ENCODE data around the gene BANP. TPM values are rescaled to one million over a fixed set of nuclear protein-coding genes. Genes with fewer than 3 reads are reported as not detected.
A peak's percentile ranks its signal among the peaks of the same experiment; 100 is the strongest.
"Not testable (repeated sequence)": the region's sequence is repeated elsewhere in the genome, so short reads cannot be mapped to it uniquely, and the experiment has no call there.

Gene BANP, protein sequence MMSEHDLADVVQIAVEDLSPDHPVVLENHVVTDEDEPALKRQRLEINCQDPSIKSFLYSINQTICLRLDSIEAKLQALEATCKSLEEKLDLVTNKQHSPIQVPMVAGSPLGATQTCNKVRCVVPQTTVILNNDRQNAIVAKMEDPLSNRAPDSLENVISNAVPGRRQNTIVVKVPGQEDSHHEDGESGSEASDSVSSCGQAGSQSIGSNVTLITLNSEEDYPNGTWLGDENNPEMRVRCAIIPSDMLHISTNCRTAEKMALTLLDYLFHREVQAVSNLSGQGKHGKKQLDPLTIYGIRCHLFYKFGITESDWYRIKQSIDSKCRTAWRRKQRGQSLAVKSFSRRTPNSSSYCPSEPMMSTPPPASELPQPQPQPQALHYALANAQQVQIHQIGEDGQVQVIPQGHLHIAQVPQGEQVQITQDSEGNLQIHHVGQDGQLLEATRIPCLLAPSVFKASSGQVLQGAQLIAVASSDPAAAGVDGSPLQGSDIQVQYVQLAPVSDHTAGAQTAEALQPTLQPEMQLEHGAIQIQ
- total RNA-seq (2022), result 47.5 and 49.6 TPM in 2 replicates
- Bru-seq, nascent RNA, result percentile 64 among the genes with signal in this experiment
- percentile 74 among the genes with signal in this experiment for BruChase-seq, experiment 1, labeled RNA remaining after a 6-hour chase
- percentile 73 among the genes with signal in this experiment for BruChase-seq, experiment 2, labeled RNA remaining after a 2-hour chase
- long read RNA-seq, partial matches to known transcripts, result 6 of 31 reads
- long read RNA-seq, other reads (novel, unspliced or antisense), result 23 of 31 reads

DNA sequence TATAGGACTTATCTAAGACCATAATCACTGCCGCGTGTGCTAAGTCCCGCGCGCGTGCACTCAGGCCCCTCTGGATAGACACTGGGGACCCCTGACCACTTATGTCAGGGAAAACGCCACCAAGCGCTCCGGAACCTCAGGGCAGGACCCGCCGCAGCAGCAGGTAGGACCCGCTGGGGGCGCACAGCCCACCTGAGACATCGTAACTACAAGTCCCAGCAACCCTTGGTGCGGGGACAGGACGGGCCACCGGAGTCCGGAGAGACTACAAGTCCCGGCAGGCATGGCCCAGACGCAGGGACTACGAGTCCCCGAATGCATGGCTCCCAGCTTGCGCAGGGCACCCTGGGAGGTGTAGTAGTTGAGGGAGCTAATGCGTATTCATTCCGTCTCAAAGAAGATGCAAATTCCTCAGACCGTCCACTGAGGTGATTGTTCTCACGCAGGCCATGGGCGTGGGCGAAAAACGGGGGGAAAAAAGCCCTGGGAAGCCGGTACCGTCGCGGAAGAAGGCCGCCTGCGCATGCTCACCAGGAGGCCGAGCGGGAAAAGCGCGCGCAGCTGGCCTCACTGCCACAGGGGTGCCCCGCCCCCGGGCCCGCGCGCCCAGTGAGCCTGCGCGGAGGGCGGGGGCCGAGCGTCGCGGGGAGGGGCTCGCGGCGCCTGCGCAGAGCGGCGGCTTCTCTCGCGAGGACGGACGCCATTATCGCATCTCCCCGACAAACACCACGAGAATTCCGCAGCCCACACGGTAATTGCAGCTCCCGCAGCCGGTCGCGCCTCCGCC is at the start of gene BANP:
Gene BANP (plus strand): TSS at position 670 of the 787 bp plus-strand sequence. CDS start 23,682 bp downstream, outside the sequence.
- BruUV-seq (replicated peaks), result no TSS peak
- TF ChIP-seq, protein P1, sequence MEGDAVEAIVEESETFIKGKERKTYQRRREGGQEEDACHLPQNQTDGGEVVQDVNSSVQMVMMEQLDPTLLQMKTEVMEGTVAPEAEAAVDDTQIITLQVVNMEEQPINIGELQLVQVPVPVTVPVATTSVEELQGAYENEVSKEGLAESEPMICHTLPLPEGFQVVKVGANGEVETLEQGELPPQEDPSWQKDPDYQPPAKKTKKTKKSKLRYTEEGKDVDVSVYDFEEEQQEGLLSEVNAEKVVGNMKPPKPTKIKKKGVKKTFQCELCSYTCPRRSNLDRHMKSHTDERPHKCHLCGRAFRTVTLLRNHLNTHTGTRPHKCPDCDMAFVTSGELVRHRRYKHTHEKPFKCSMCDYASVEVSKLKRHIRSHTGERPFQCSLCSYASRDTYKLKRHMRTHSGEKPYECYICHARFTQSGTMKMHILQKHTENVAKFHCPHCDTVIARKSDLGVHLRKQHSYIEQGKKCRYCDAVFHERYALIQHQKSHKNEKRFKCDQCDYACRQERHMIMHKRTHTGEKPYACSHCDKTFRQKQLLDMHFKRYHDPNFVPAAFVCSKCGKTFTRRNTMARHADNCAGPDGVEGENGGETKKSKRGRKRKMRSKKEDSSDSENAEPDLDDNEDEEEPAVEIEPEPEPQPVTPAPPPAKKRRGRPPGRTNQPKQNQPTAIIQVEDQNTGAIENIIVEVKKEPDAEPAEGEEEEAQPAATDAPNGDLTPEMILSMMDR (IDR thresholded peaks at IDR 0.05; ENCODE audit: unreplicated experiment), result peak; percentile 70
- Mint-ChIP-seq H3K9me3 (ENCODE audit: low read depth, unreplicated experiment) (no peaks in the 10 kb centered on the region), H3K27me3 (ENCODE audit: unreplicated experiment) (no peaks in the 10 kb centered on the region), H3K4me3 (ENCODE audit: low read depth, unreplicated experiment) (peak within 1 kb of the TSS; percentile 97), H3K36me3 (ENCODE audit: insufficient read depth, unreplicated experiment) (peaks cover 52% of the 10 kb centered on the region), H3K4me1 (ENCODE audit: low read depth, unreplicated experiment) (peaks cover 50% of the 10 kb centered on the region), H3K27ac (ENCODE audit: unreplicated experiment) (peak within 1 kb of the TSS; percentile 96)
- CTCF ChIA-PET, result interaction anchor here (1.0 to 1.2 kb wide), 2 partner anchors 80 to 172 kb away, joined by 3 read pairs; no protein-coding TSS in a partner anchor
- DNase-seq, result peak; percentile 99
- intact Hi-C loops (cut with micrococcal nuclease; ENCODE audit: unreplicated experiment), result no loop called here

DNA sequence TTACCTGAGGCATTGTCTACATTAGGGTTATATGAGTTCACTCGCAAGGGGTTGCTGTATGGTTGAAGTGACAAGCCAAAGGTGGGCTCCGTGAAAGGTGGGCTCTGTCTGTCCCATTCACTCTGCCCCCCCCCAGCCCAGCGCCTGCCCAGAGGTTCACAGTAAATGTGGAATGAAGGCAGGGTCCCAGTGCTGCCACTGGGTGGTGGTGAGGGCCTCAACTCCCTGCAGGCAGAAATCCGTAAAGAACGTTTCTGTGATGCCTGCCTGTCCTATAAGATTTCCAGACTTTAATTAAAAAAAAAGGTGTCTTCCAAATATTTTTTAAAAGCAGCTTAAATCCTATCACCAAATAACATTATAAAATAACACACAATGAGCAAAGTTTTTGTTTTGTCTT is 46.3 kb upstream of the BANP start:
- H3K4me3 Mint-ChIP-seq (ENCODE audit: low read depth, unreplicated experiment); CTCF ChIA-PET; H3K9me3 Mint-ChIP-seq (ENCODE audit: low read depth, unreplicated experiment); H3K27ac Mint-ChIP-seq (ENCODE audit: unreplicated experiment); DNase-seq; H3K27me3 Mint-ChIP-seq (ENCODE audit: unreplicated experiment); H3K36me3 Mint-ChIP-seq (ENCODE audit: insufficient read depth, unreplicated experiment); BruUV-seq (replicated peaks): not testable (repeated sequence)
- intact Hi-C loops (cut with micrococcal nuclease; ENCODE audit: unreplicated experiment), result loop anchor here (5.0 kb wide), 1 partner anchor 33 kb away; no protein-coding TSS in a partner anchor
- peaks cover 30% of the 10 kb centered on the region for H3K4me1 Mint-ChIP-seq (ENCODE audit: low read depth, unreplicated experiment)

DNA sequence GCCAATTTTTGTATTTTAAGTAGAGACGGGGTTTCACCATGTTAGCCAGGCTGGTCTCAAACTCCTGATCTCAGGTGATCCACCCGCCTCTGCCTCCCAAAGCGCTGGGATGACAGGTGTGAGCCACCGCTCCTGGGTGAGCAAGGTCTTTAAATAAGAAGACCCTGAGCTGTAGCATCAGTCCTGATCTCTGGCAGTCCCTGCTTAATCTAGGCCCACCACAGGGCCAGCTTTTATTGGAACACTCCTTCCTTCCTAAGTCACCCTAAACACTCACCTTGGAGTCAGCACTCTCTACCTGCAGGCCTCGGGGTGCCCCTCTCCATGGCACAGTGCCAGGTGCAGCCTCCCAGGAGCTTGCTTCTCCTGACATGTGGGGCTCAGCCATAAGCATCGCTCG is 45.7 kb upstream of the BANP start:
- H3K36me3 Mint-ChIP-seq (ENCODE audit: insufficient read depth, unreplicated experiment); H3K27me3 Mint-ChIP-seq (ENCODE audit: unreplicated experiment); DNase-seq; H3K4me3 Mint-ChIP-seq (ENCODE audit: low read depth, unreplicated experiment); CTCF ChIA-PET; BruUV-seq (replicated peaks); H3K27ac Mint-ChIP-seq (ENCODE audit: unreplicated experiment); H3K9me3 Mint-ChIP-seq (ENCODE audit: low read depth, unreplicated experiment): not testable (repeated sequence)
- intact Hi-C loops (cut with micrococcal nuclease; ENCODE audit: unreplicated experiment), result loop anchor here (5.0 kb wide), 1 partner anchor 33 kb away; no protein-coding TSS in a partner anchor
- H3K4me1 Mint-ChIP-seq (ENCODE audit: low read depth, unreplicated experiment), result peaks cover 25% of the 10 kb centered on the region

DNA sequence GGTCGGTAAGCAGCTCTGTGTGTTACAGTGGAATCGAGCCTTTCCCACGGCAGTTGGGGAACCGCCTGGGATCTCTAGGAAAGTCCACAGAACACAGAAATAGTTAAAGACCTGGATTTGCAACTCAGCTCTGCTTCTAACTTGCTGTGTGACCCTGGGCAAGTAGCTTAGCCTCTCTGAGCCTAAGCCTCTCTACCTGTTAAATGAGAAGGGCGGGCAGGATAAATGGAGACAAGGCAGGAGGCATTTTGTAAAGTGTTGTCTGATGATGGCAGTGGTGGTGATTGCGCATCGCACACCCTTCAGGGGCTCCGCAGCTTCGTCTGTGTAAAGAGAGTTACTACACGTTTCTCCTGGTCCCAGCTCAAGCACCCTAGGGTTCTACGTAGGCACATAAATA is 43.1 kb upstream of the BANP start:
- DNase-seq; H3K4me3 Mint-ChIP-seq (ENCODE audit: low read depth, unreplicated experiment); H3K27ac Mint-ChIP-seq (ENCODE audit: unreplicated experiment); H3K36me3 Mint-ChIP-seq (ENCODE audit: insufficient read depth, unreplicated experiment); H3K9me3 Mint-ChIP-seq (ENCODE audit: low read depth, unreplicated experiment); CTCF ChIA-PET; BruUV-seq (replicated peaks): not testable (repeated sequence)
- peaks cover 11% of the 10 kb centered on the region for H3K4me1 Mint-ChIP-seq (ENCODE audit: low read depth, unreplicated experiment)
- intact Hi-C loops (cut with micrococcal nuclease; ENCODE audit: unreplicated experiment), result loop anchor here (2.0 to 5.0 kb wide), 2 partner anchors 36 to 129 kb away; no protein-coding TSS in a partner anchor
- peaks cover 13% of the 10 kb centered on the region for H3K27me3 Mint-ChIP-seq (ENCODE audit: unreplicated experiment)

DNA sequence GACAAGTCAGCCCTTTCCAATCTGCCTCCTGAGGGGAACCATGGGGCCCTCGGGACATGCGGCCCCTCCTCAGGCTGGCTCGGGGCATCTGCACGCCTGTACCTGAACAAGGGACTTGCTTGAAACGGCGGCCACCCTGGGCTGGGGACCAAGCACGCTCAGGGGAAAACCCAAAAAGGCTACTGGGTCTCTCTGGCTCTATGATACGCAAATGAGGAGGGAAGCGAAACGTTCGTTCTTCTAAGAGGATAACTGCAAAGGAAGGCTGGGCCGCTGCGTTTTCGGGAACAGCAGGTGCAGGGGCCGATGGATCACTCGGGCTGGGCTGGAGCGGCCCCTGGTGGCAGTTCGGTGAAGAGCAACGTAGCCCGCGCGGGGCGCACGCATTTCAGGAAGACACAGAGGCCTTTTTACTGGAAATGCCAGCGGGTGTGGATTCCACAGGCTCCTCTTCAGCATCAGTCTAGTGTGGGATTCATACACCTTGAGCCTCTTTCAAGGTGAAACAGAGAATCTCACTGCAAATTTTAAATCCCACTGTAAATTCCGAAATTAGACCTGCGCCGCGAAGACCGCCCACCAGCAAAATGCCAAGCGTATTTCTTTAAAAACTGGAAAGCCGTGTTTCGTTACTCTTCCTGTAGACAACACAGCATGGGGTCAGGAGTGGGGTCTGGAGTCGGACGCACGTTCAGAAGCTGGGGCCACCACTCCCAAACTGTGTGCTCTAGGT is 41.9 kb upstream of the BANP start:
- intact Hi-C loops (cut with micrococcal nuclease; ENCODE audit: unreplicated experiment), result loop anchor here (2.0 to 5.0 kb wide), 2 partner anchors 37 to 131 kb away; no protein-coding TSS in a partner anchor
- CTCF ChIA-PET, result interaction anchor here (1.2 to 1.5 kb wide), 2 partner anchors 38 to 130 kb away, joined by 4 to 5 read pairs; no protein-coding TSS in a partner anchor
- not testable (repeated sequence) for H3K9me3 Mint-ChIP-seq (ENCODE audit: low read depth, unreplicated experiment); H3K36me3 Mint-ChIP-seq (ENCODE audit: insufficient read depth, unreplicated experiment); H3K4me3 Mint-ChIP-seq (ENCODE audit: low read depth, unreplicated experiment); BruUV-seq (replicated peaks)
- H3K27me3 Mint-ChIP-seq (ENCODE audit: unreplicated experiment), result peaks cover 26% of the 10 kb centered on the region
- peaks cover 11% of the 10 kb centered on the region for H3K4me1 Mint-ChIP-seq (ENCODE audit: low read depth, unreplicated experiment)
- peak overlapping the region; percentile 4 for H3K27ac Mint-ChIP-seq (ENCODE audit: unreplicated experiment)
- TF ChIP-seq, protein P1 (IDR thresholded peaks at IDR 0.05; ENCODE audit: unreplicated experiment), result peak; percentile 88
- DNase-seq, result peak; percentile 94

DNA sequence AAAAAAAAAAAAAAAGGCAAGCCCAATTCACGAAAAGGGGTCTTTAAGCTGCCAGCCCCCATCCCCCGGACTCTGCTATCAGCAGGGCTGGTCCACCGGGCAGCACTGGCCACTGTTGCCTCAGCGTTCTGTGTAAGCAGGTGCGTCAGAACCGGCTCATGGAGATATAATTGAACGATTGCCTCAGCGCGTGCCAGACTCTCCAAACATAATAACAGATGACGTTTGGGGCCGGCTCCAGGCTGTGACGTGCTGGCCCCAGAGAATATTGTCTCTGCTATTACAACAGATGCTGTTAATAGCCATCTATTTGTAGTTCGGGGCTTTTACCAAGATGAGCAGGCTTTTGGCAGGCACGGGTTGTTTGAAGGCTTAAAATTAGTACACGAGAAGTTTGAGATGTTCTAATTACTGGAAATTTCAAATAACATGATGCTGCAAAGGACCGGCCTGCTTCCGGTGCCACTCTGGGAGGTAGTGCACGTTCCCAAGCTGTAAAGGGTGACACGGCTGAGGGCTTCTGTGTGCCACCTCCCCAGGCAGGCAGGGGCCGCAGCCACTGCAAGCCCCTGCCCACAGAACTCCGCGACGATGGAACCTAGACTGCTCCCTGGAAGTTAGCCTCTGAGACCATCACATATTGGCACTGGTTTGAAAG is 40.0 kb upstream of the BANP start:
- H3K27ac Mint-ChIP-seq (ENCODE audit: unreplicated experiment); H3K9me3 Mint-ChIP-seq (ENCODE audit: low read depth, unreplicated experiment); H3K4me3 Mint-ChIP-seq (ENCODE audit: low read depth, unreplicated experiment); intact Hi-C loops (cut with micrococcal nuclease; ENCODE audit: unreplicated experiment); BruUV-seq (replicated peaks): not testable (repeated sequence)
- peak; percentile 20 for DNase-seq
- Mint-ChIP-seq H3K36me3 (ENCODE audit: insufficient read depth, unreplicated experiment) (peaks cover 10% of the 10 kb centered on the region), H3K27me3 (ENCODE audit: unreplicated experiment) (peaks cover 45% of the 10 kb centered on the region), H3K4me1 (ENCODE audit: low read depth, unreplicated experiment) (peaks cover 11% of the 10 kb centered on the region)
- CTCF ChIA-PET, result interaction anchor here (1.5 kb wide), 1 partner anchor 40 kb away, joined by 4 read pairs; no protein-coding TSS in a partner anchor

DNA sequence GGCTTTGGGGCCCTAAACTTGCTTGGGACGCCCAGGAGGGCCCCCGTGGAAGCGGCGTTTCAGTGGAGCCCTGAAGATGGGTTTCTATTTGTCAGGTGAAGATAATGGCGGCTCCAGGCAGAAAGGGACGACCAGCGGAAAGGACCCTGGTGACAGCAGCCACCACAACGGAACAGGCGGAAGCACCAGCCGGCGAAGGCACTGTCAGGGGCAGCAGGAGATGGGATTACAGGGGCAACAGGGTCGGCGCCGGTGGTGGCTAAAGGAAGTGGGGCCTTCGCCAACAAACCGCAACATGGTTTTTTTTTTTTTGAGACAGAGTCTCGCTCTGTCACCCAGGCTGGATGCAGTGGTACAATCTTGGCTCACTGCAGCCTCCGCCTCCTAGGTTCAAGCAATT is 38.5 kb upstream of the BANP start:
- BruUV-seq (replicated peaks); CTCF ChIA-PET; DNase-seq; H3K9me3 Mint-ChIP-seq (ENCODE audit: low read depth, unreplicated experiment); H3K27ac Mint-ChIP-seq (ENCODE audit: unreplicated experiment); intact Hi-C loops (cut with micrococcal nuclease; ENCODE audit: unreplicated experiment); H3K4me3 Mint-ChIP-seq (ENCODE audit: low read depth, unreplicated experiment): not testable (repeated sequence)
- Mint-ChIP-seq H3K27me3 (ENCODE audit: unreplicated experiment) (peaks cover 59% of the 10 kb centered on the region), H3K4me1 (ENCODE audit: low read depth, unreplicated experiment) (peaks cover 11% of the 10 kb centered on the region), H3K36me3 (ENCODE audit: insufficient read depth, unreplicated experiment) (peaks cover 10% of the 10 kb centered on the region)

Measured in Calu3 (cell line).